Heart left ventricle (tissue), 16 donors: ENCODE results near the gene MAP10. TPM values are rescaled to one million over a fixed set of nuclear protein-coding genes. Genes with fewer than 3 reads are reported as not detected.

ENCODE experiments used
- ATAC-seq, 4 donors: fragments of 200-7000 bp; cut with Tn5 transposase; one replicate each; pipeline ENCODE4 v1.9.1; 2020 to 2022; ENCODE audit warnings: moderate library complexity in 4 of 4, mild to moderate bottlenecking in 3 of 4, moderate number of reproducible peaks in 1 of 4
- DNase-seq, 5 donors: peaks; one replicate each; pipeline ENCODE4 v3.0.0-alpha.2; 2020
- H3K27ac ChIP-seq, 12 donors: fragments of 200-600 bp; sonication (generic) in 4 of 12; one replicate each; pipeline versions ENCODE4 v1.5.0 to v1.8.0; 2016 to 2022; ENCODE audit warnings: mild to moderate bottlenecking in 2 of 12
- H3K27me3 ChIP-seq, 9 donors: fragments of 200-600 bp; sonication (generic) in 2 of 9; one replicate each; pipeline versions ENCODE4 v1.5.1 to v1.8.0; 2016 to 2022; ENCODE audit warnings: mild to moderate bottlenecking in 3 of 9
- H3K36me3 ChIP-seq, 9 donors: fragments of 200-600 bp; sonication (generic) in 2 of 9; one replicate each; pipeline versions ENCODE4 v1.5.0 to v1.8.0; 2018 to 2022; ENCODE audit warnings: mild to moderate bottlenecking in 2 of 9
- H3K4me1 ChIP-seq, 12 donors: fragments of 200-600 bp; sonication (generic) in 4 of 12; one replicate each; pipeline versions ENCODE4 v1.5.0 to v1.8.0; 2016 to 2022; ENCODE audit warnings: mild to moderate bottlenecking in 3 of 12
- H3K4me3 ChIP-seq, 12 donors: fragments of 200-600 bp; sonication (generic) in 4 of 12; one replicate each; pipeline versions ENCODE4 v1.5.0 to v1.8.0; 2017 to 2022; ENCODE audit warnings: mild to moderate bottlenecking in 9 of 12, moderate library complexity in 4 of 12
- H3K9me3 ChIP-seq, 12 donors: fragments of 200-600 bp; sonication (generic) in 4 of 12; one replicate each; pipeline versions ENCODE4 v1.5.0 to v1.8.0; 2016 to 2022; ENCODE audit warnings: mild to moderate bottlenecking in 1 of 12
- POLR2A ChIP-seq, 2 donors: fragments of 450-650 bp; IDR thresholded peaks; one replicate each; pipeline ENCODE4 v1.6.1; 2017; ENCODE audit warnings: antibody characterized with exemption in 2 of 2, mild to moderate bottlenecking in 2 of 2, moderate library complexity in 2 of 2
- WGBS, 4 donors: extraction: QIAGEN DNeasy Blood & Tissue Kit in 2 of 4; methylation state at CpG; one replicate each; pipeline versions ENCODE4 v1.1.5 to v1.1.7; 2013 to 2018; 5-methylcytosine and 5-hydroxymethylcytosine counted together
- intact Hi-C, 10 donors: fragments of 100-400 bp; cut with DNase I; formaldehyde crosslinking; loops; one replicate each; pipeline versions ENCODE4 v1.11.1 to v1.14.2; 2022
- polyA plus RNA-seq, 2 donors: library from polyadenylated mRNA; stranded (reverse); fragments of 200-250 nt; gene quantifications; one replicate each; pipeline ENCODE4 v1.2.3, GENCODE V29; 2013
- total RNA-seq, 9 donors: library from RNA; depleted of rRNA in 2 of 9; stranded (reverse); fragments of >200 nt in 2 of 9; fragmentation: NEBNext Ultra II Directional in 3 of 9; extraction: Animal tissue kit (Norgen Biotek cat#: 25700) in 3 of 9; gene quantifications; one replicate each; pipeline versions ENCODE4 v1.1.0 to v1.2.4, GENCODE V29; 2016 to 2023
- TF ChIP-seq, protein P1 (sequence below), 12 donors: fragments of 200-600 bp; sonication (generic) in 4 of 12; IDR thresholded peaks; one replicate each; pipeline versions ENCODE4 v1.5.0 to v1.8.0; 2018 to 2022; ENCODE audit warnings: antibody characterized with exemption in 12 of 12, mild to moderate bottlenecking in 5 of 12
- donor health status: ischemic (EF 13 %, LVEDD 7.1; RV severe dilation, severe dysfunction).
- donor health status: healthy with polysubstance abuse.
- donor health status: DM: no; HTN: yes; CAD: no.
- donor health status: DM: no; HTN: no; CAD: no.
- donor health status: ischemic (EF 25% LVEDD 6.9; RV normal size, moderate dysfunction).
- donor health status: ischemic (EF 25% LVEDD 5.7; RV mildly dilated, moderate dysfunction).
- donor health status: healthy.
- donor health status: DM: yes; HTN: yes; CAD: no.
- donor health status: ischemic (EF 35%, LVEDD 5.7; RV mildly dilated, moderate dysfunction).
- donor health status: nonischemic (EF 11% LVEDD 7.7; RV severe dilation, severe dysfunction).
- donor health status: DM: yes; HTN: yes; CAD: no.
- donor health status: PGD.
- donor health status: ischemic (EF 29% LVEDD 5.4; RV normal size, mild dysfunction).
- donor health status: nonischemic (EF 23%, LVEDD 6.1; RV moderate dilation, normal function).

The MAP10 gene
- total and polyA plus RNA-seq, 11 donors, result 1.5 to 4.9 (median 3.5) TPM

GRCh38 chr1:232818040-232818439, 12.8 kb downstream of the MAP10 start:
- Histone ChIP-seq H3K4me3 (no peak overlapping the region), H3K36me3 (no peaks in the 10 kb centered on the region), H3K4me1 (no peaks in the 10 kb centered on the region), H3K27me3 (no peaks in the 10 kb centered on the region), H3K27ac (no peak overlapping the region), H3K9me3 (no peaks in the 10 kb centered on the region)
- TF ChIP-seq, protein P1, sequence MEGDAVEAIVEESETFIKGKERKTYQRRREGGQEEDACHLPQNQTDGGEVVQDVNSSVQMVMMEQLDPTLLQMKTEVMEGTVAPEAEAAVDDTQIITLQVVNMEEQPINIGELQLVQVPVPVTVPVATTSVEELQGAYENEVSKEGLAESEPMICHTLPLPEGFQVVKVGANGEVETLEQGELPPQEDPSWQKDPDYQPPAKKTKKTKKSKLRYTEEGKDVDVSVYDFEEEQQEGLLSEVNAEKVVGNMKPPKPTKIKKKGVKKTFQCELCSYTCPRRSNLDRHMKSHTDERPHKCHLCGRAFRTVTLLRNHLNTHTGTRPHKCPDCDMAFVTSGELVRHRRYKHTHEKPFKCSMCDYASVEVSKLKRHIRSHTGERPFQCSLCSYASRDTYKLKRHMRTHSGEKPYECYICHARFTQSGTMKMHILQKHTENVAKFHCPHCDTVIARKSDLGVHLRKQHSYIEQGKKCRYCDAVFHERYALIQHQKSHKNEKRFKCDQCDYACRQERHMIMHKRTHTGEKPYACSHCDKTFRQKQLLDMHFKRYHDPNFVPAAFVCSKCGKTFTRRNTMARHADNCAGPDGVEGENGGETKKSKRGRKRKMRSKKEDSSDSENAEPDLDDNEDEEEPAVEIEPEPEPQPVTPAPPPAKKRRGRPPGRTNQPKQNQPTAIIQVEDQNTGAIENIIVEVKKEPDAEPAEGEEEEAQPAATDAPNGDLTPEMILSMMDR (IDR thresholded peaks at IDR 0.05), result no peak
- TF ChIP-seq POLR2A (IDR thresholded peaks at IDR 0.05), result no peak
- 74 to 87% (median 84%) methylated on average over 2 of the region's 2 CpGs for WGBS, 4 donors
- intact Hi-C loops, result no loop called here
- no peak for DNase-seq
- ATAC-seq, result no peak

DNA sequence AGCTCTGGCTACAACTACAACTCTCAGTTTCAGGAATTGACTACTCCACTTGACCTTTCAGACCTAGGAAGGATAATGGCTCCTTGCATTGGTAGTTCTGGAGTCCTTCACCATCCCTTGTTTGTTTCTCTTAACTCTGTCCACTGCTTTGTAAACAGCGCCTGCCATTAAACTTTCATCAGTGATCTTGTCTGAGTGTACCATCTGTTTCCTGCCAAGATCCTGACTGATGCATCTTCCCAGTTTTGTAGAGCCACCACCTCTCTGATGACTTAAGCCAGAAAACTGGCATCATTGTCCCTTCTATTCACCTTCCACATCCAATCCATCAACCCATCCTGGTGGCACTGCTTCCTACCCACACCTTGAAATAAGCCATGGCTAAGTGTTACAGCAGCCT, 15.2 kb downstream of the MAP10 start:
- WGBS, 4 donors, result 81 to 100% (median 98%) methylated on average over 1 of the region's 1 CpG
- no peaks in the 10 kb centered on the region for H3K9me3 ChIP-seq
- H3K36me3 ChIP-seq, result no peaks in the 10 kb centered on the region
- H3K4me1 ChIP-seq, result no peaks in the 10 kb centered on the region
- DNase-seq, result no peak
- TF ChIP-seq, protein P1 (IDR thresholded peaks at IDR 0.05), result no peak
- no peak for TF ChIP-seq POLR2A (IDR thresholded peaks at IDR 0.05)
- no peak overlapping the region for H3K4me3 ChIP-seq
- intact Hi-C loops, result no loop called here
- no peaks in the 10 kb centered on the region for H3K27me3 ChIP-seq
- no peak for ATAC-seq
- H3K27ac ChIP-seq, result no peak overlapping the region

DNA sequence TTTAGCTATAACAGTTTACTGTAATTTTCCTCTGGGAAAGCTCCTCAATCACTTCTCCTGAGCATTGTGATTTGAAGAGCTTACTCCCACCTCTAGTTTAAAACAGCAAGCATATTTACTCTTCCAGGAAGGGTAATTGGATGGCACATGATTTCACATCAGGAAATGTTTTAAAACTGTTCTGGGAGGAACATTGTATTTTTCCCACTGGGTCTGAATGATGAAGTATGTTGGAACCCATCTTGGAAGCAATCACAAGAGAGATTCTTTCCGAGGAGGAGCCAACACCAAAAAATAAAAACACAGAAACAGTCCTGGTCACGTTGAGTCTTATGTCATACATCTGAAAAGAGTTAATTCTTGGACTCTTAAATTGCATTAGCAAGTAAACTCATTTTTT, 17.3 kb downstream of the MAP10 start:
- DNase-seq (no peak), ATAC-seq (no peak)
- H3K4me1 ChIP-seq, result no peaks in the 10 kb centered on the region
- no peak overlapping the region for H3K4me3 ChIP-seq
- intact Hi-C loops, result no loop called here
- H3K27me3 ChIP-seq, result no peaks in the 10 kb centered on the region
- TF ChIP-seq POLR2A (IDR thresholded peaks at IDR 0.05), result no peak
- TF ChIP-seq, protein P1 (IDR thresholded peaks at IDR 0.05), result no peak
- peaks cover 0 to 6% (median 0%) of the 10 kb centered on the region in 12 donors for H3K9me3 ChIP-seq
- no peak overlapping the region for H3K27ac ChIP-seq
- 61 to 70% (median 66%) methylated on average over 2 of the region's 2 CpGs for WGBS, 4 donors
- H3K36me3 ChIP-seq, result no peaks in the 10 kb centered on the region

- no peaks in the 10 kb centered on the region for H3K27me3 ChIP-seq
- intact Hi-C loops, result no loop called here
- H3K27ac ChIP-seq, result no peak overlapping the region
- DNase-seq (no peak), ATAC-seq (no peak)
- peaks cover 0 to 6% (median 0%) of the 10 kb centered on the region in 12 donors for H3K9me3 ChIP-seq
- TF ChIP-seq, protein P1 (IDR thresholded peaks at IDR 0.05), result no peak
- no peak for TF ChIP-seq POLR2A (IDR thresholded peaks at IDR 0.05)
- no peaks in the 10 kb centered on the region for H3K4me1 ChIP-seq
- no peak overlapping the region for H3K4me3 ChIP-seq
- H3K36me3 ChIP-seq, result no peaks in the 10 kb centered on the region
- 92 to 98% (median 95%) methylated on average over 1 of the region's 1 CpG for WGBS, 4 donors
Observed at GRCh38 chr1:232826318-232826717, 21.1 kb downstream of the MAP10 start.
